HG03097 (cell line): ENCODE measurements around the gene AAK1.
"Not testable (repeated sequence)": the region's sequence is repeated elsewhere in the genome, so short reads cannot be mapped to it uniquely, and the experiment has no call there.

Experiments
- ATAC-seq: cut with Tn5 transposase; IDR thresholded peaks from one replicate; pipeline ENCODE4 v1.9.1; 2021; ENCODE audit not compliant: unreplicated experiment, low FRiP score

AAK1 gene

GRCh38 chr2:69419111-69419510 is 224.4 kb downstream of the AAK1 start:
- not testable (repeated sequence) for ATAC-seq

- ATAC-seq = no peak
These were observed 227.4 kb downstream of the AAK1 start for GRCh38 chr2:69416147-69416546.
